Adrenal gland (tissue), 5 donors: ENCODE results near the gene TAF13.

Source experiments
- CTCF ChIP-seq, 6 experiments: fragments of 450-650 bp in 4 of 6; fragments of 200-600 bp in 2 of 6; sonication (generic) in 1 of 6; IDR thresholded peaks; 1 replicate in 5 of 6; 2 replicates in 1 of 6; pipeline versions ENCODE4 v1.5.1 to v1.8.0; 2016 to 2021; ENCODE audit warnings: antibody characterized with exemption in 6 of 6, mild to moderate bottlenecking in 2 of 6, moderate library complexity in 1 of 6
- POLR2A ChIP-seq, 2 donors: fragments of 450-650 bp; IDR thresholded peaks; one replicate each; pipeline ENCODE4 v1.6.1; 2017; ENCODE audit warnings: antibody characterized with exemption in 2 of 2, mild to moderate bottlenecking in 2 of 2, moderate library complexity in 1 of 2
- donor health status: DM: no; HTN: no; CAD: no.

GRCh38 chr1:109075531-109076490 lies at the start of gene TAF13:
- peak in 5 of 6 experiments; percentile 27 to 68 (median 47) for TF ChIP-seq CTCF (IDR thresholded peaks at IDR 0.05)
- peak; percentile 89 to 95 for TF ChIP-seq POLR2A (IDR thresholded peaks at IDR 0.05)
